NCI-H2196 (cell line): Measurements from ENCODE around the gene RBM20.

Source experiments
- DNase-seq: peaks from one replicate; lab custom pipeline; 2025; ENCODE audit not compliant: unreplicated experiment; lab: John Stamatoyannopoulos, UW

The RBM20 gene

GRCh38 chr10:110804376-110804775 lies 160.2 kb downstream of the RBM20 start:
- DNase-seq, result no peak

- DNase-seq, result no peak
These were observed 161.2 kb downstream of the RBM20 start for GRCh38 chr10:110805292-110805691.

GRCh38 chr10:110806335-110806734 lies 162.2 kb downstream of the RBM20 start:
- DNase-seq, result no peak

- DNase-seq, result no peak
These were observed 164.0 kb downstream of the RBM20 start for GRCh38 chr10:110808123-110808522.

GRCh38 chr10:110808615-110809014 lies 164.5 kb downstream of the RBM20 start:
- no peak for DNase-seq

- no peak for DNase-seq
These were observed 166.5 kb downstream of the RBM20 start for GRCh38 chr10:110810625-110811024.

- DNase-seq, result no peak
These were observed 167.8 kb downstream of the RBM20 start for GRCh38 chr10:110811791-110812581.

GRCh38 chr10:110812583-110812982 lies 168.4 kb downstream of the RBM20 start:
- no peak for DNase-seq

GRCh38 chr10:110813743-110814472 lies 169.8 kb downstream of the RBM20 start:
- DNase-seq, result no peak

GRCh38 chr10:110815354-110816004 lies 171.3 kb downstream of the RBM20 start:
- DNase-seq, result no peak

GRCh38 chr10:110817614-110818013 lies 173.5 kb downstream of the RBM20 start:
- DNase-seq, result no peak

GRCh38 chr10:110818311-110819256 lies 174.4 kb downstream of the RBM20 start:
- no peak for DNase-seq

- DNase-seq, result no peak
These were observed 176.2 kb downstream of the RBM20 start for GRCh38 chr10:110820321-110820814.

- DNase-seq, result no peak
These were observed 177.4 kb downstream of the RBM20 start for GRCh38 chr10:110821508-110821907.

GRCh38 chr10:110822035-110822711 lies 178.0 kb downstream of the RBM20 start:
- DNase-seq, result no peak

GRCh38 chr10:110822712-110823311 lies 178.7 kb downstream of the RBM20 start:
- peak; percentile 2 for DNase-seq

- DNase-seq, result no peak
These were observed 180.0 kb downstream of the RBM20 start for GRCh38 chr10:110824152-110824441.

- DNase-seq, result no peak
These were observed 180.5 kb downstream of the RBM20 start for GRCh38 chr10:110824660-110825059.

GRCh38 chr10:110825508-110825907 lies 181.4 kb downstream of the RBM20 start:
- DNase-seq, result no peak

GRCh38 chr10:110827410-110827809 lies 183.3 kb downstream of the RBM20 start:
- no peak for DNase-seq
